K562 (cell line): ENCODE data around the gene ERMN. TPM values are rescaled to one million over a fixed set of nuclear protein-coding genes. Genes with fewer than 3 reads are reported as not detected.

Experiments used
- ARID1B ChIP-seq: fragments of 450-650 bp; IDR thresholded peaks from 2 replicates; pipeline ENCODE4 v1.6.1; 2016; ENCODE audit warnings: antibody characterized with exemption, mild to moderate bottlenecking, inconsistent platforms
- RNF2 ChIP-seq: sonication (generic); IDR thresholded peaks from 2 replicates; pipeline ENCODE4 v1.6.1; 2016
- SPI1 ChIP-seq: IDR thresholded peaks from 2 replicates; pipeline ENCODE4 v1.6.1; 2011; ENCODE audit warnings: low read depth, low read length, control low read depth, borderline replicate concordance
- SRSF9 ChIP-seq: fragments of 200-400 bp; formaldehyde crosslinking; IDR thresholded peaks from 2 replicates; pipeline ENCODE4 v1.6.1; 2017; ENCODE audit warnings: low read depth, low read length, borderline replicate concordance
- ZBED1 ChIP-seq: IDR thresholded peaks from 2 replicates; pipeline ENCODE4 v1.6.1; 2014
- ZKSCAN8 ChIP-seq: fragments of 200-800 bp; sonication (Bioruptor generic); IDR thresholded peaks from 2 replicates; pipeline ENCODE4 v1.6.1; 2016; ENCODE audit warnings: missing genetic modification characterization, missing compliant biosample characterization
- ZNF586 ChIP-seq: fragments of 450-650 bp; formaldehyde crosslinking; conservative IDR thresholded peaks from 2 replicates; pipeline ENCODE4 v1.4.0; 2020; ENCODE audit warnings: mild to moderate bottlenecking, moderate library complexity
- polyA plus RNA-seq, 8 experiments: library from polyadenylated mRNA; depleted of rRNA in 4 of 8; stranded (reverse) in 5 of 8; unstranded in 3 of 8; fragments of >200 nt; fragmentation: Nextera tagmentation in 2 of 8; fragmentation: Illumina TruSeq in 1 of 8; extraction: Ambion mirVana in 2 of 8; extraction: Trizol in 1 of 8; gene quantifications; 2 replicates each; pipeline versions ENCODE4 v1.2.1 to v1.2.3, GENCODE V29; 2011 to 2014; ENCODE audit warnings: inconsistent platforms in 1 of 8, missing spikeins in 1 of 8
- total RNA-seq, 7 experiments: library from RNA; depleted of rRNA in 6 of 7; stranded (reverse); fragments of >200 nt in 6 of 7; fragmentation: Illumina TruSeq in 2 of 7; extraction: Trizol in 2 of 7; gene quantifications; 2 replicates each; pipeline versions ENCODE4 v1.2.1 to v1.2.3, GENCODE V29; 2011 to 2021; ENCODE audit warnings: low replicate concordance in 1 of 7
- TF ChIP-seq, protein P1 (sequence below): fragments of 450-650 bp; IDR thresholded peaks from 2 replicates; pipeline ENCODE4 v1.7.1; 2018; ENCODE audit warnings: mild to moderate bottlenecking, low read depth; ENCODE audit not compliant: partially characterized antibody
- TF ChIP-seq, protein P2 (sequence below): fragments of 250-450 bp; sonication (Bioruptor Pico); IDR thresholded peaks from 2 replicates; pipeline ENCODE4 v1.5.0; 2022; ENCODE audit warnings: mild to moderate bottlenecking
- TF ChIP-seq, protein P3 (sequence below): fragments of 450-650 bp; IDR thresholded peaks from 2 replicates; pipeline ENCODE4 v1.6.1; 2018; ENCODE audit not compliant: partially characterized antibody

The ERMN gene
- total and polyA plus RNA-seq, 9 of the 15 experiments (the other 6 are each of a cell fraction or from before 2014, with no cell fraction given): 0.03 to 0.11 (median 0.05) TPM; not detected in 3

DNA sequence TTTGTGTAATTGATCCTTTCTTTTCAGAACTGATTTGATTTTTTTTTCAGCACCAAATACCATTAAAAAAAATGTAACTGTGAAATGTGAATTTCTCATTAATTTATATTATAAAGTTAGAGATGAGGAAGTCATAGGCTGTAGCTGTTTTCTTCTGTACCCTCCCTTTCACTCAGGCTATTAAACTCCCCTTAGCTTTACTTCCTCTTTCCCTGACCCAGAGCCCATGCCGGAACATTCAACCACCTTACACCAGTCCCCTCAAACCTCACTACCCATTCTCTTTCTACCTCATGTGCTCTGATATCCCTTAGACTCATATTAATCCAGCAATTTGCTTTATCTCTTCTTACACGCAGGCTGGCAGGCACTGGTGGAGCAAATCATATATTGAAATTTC is 55.7 kb downstream of the ERMN start (continued):
- TF ChIP-seq, protein P1, sequence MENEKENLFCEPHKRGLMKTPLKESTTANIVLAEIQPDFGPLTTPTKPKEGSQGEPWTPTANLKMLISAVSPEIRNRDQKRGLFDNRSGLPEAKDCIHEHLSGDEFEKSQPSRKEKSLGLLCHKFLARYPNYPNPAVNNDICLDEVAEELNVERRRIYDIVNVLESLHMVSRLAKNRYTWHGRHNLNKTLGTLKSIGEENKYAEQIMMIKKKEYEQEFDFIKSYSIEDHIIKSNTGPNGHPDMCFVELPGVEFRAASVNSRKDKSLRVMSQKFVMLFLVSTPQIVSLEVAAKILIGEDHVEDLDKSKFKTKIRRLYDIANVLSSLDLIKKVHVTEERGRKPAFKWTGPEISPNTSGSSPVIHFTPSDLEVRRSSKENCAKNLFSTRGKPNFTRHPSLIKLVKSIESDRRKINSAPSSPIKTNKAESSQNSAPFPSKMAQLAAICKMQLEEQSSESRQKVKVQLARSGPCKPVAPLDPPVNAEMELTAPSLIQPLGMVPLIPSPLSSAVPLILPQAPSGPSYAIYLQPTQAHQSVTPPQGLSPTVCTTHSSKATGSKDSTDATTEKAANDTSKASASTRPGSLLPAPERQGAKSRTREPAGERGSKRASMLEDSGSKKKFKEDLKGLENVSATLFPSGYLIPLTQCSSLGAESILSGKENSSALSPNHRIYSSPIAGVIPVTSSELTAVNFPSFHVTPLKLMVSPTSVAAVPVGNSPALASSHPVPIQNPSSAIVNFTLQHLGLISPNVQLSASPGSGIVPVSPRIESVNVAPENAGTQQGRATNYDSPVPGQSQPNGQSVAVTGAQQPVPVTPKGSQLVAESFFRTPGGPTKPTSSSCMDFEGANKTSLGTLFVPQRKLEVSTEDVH: peak; percentile 19
- TF ChIP-seq ARID1B (0 out of 2 replicates have a peak, but pooled peaks have one; percentile 16), ZBED1 (no peak), SPI1 (peak; percentile 54; the same call in 1 of the 2 replicates), ZNF586 (CRISPR knock-in tag) (no peak), ZKSCAN8 (CRISPR knock-in tag) (no peak), RNF2 (0 out of 2 replicates have a peak, but pooled peaks have one; percentile 27), SRSF9 (no peak)
- TF ChIP-seq, protein P2, sequence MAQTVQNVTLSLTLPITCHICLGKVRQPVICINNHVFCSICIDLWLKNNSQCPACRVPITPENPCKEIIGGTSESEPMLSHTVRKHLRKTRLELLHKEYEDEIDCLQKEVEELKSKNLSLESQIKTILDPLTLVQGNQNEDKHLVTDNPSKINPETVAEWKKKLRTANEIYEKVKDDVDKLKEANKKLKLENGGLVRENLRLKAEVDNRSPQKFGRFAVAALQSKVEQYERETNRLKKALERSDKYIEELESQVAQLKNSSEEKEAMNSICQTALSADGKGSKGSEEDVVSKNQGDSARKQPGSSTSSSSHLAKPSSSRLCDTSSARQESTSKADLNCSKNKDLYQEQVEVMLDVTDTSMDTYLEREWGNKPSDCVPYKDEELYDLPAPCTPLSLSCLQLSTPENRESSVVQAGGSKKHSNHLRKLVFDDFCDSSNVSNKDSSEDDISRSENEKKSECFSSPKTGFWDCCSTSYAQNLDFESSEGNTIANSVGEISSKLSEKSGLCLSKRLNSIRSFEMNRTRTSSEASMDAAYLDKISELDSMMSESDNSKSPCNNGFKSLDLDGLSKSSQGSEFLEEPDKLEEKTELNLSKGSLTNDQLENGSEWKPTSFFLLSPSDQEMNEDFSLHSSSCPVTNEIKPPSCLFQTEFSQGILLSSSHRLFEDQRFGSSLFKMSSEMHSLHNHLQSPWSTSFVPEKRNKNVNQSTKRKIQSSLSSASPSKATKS (CRISPR knock-in tag): no peak
- TF ChIP-seq, protein P3, sequence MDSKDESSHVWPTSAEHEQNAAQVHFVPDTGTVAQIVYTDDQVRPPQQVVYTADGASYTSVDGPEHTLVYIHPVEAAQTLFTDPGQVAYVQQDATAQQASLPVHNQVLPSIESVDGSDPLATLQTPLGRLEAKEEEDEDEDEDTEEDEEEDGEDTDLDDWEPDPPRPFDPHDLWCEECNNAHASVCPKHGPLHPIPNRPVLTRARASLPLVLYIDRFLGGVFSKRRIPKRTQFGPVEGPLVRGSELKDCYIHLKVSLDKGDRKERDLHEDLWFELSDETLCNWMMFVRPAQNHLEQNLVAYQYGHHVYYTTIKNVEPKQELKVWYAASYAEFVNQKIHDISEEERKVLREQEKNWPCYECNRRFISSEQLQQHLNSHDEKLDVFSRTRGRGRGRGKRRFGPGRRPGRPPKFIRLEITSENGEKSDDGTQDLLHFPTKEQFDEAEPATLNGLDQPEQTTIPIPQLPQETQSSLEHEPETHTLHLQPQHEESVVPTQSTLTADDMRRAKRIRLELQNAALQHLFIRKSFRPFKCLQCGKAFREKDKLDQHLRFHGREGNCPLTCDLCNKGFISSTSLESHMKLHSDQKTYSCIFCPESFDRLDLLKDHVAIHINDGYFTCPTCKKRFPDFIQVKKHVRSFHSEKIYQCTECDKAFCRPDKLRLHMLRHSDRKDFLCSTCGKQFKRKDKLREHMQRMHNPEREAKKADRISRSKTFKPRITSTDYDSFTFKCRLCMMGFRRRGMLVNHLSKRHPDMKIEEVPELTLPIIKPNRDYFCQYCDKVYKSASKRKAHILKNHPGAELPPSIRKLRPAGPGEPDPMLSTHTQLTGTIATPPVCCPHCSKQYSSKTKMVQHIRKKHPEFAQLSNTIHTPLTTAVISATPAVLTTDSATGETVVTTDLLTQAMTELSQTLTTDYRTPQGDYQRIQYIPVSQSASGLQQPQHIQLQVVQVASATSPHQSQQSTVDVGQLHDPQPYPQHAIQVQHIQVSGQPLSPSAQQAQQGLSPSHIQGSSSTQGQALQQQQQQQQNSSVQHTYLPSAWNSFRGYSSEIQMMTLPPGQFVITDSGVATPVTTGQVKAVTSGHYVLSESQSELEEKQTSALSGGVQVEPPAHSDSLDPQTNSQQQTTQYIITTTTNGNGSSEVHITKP: peak; percentile 81
